Hepatic stellate cell (primary cell): Measurements from ENCODE around the gene THRB.

Experiments
- DNase-seq: peaks from one replicate; pipeline ENCODE4 v3.0.0; 2011; ENCODE audit warnings: low spot score

THRB gene

DNA sequence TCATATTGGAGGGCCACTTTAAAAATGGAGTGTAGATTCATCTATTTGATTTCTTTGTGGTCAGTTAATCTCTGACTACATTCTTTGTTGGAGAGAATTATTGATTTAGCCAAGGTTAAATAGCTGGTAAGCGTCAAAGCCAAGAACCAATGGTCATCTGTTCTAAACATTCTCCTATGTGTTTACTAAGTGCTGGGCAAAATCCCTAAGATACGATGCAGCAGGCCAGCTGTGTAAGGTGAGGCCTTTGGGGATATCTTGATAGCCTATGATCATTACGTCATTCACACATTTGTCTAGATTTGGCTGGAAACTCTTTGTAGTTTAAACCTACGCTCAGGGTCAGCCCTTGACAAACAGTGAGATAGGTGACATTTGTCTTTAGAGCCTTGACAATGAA lies 313.4 kb downstream of the THRB start:
- no peak for DNase-seq

DNA sequence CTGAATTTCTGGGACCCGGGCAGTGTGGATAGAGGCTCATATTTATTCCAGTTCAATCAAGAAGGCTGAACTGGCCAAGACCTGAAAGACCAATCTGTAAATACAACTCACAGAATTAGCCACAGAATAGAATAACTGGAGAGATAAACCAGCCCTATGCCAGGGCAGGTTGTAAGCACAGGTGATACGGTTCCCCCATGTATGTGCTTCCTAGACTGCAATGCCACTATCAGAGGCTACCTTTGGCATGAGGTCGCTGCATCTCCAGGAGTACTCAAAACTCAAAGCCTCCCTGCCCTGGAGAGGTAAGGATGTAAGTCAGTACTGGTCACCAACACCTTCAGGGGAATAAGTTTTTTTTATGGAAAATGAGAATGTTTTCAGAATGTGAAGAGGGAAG lies 314.0 kb downstream of the THRB start:
- no peak for DNase-seq

DNA sequence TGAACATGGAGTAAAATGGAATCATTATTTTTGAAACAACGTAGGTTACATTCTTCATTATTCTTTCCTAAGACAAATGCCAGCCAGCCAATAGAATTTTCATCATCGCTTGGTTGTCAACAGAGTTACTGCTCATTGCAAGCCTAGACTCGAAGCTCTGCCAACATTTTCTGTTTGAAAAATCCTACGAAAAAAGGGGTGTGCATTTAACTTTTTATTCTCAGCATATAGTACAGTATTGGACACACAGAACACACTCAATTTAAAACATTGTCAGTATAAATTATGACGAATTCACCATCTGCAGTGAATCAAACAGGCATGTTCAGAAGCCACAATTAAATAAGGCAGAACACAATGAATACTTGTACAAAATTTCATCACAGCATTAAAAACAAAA lies 317.4 kb downstream of the THRB start:
- no peak for DNase-seq

DNA sequence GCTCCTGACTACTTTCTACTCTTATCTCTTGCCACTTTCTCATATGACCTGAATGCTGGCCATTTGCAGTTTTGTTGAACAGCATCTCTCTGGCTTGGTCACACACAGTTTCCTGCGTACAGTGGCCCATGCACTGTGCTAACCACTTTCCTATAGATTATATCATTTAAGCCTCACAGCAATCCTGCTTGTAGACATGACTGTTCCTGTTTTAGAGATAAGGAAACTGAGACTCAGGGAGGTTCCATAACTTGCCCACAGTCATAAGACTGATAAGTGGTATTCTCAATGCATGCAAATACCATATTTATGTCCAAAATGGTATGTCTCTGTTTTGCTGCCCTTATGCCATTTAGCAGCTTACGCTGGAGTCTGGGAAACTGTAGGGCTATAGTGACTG lies 320.0 kb downstream of the THRB start:
- no peak for DNase-seq

DNA sequence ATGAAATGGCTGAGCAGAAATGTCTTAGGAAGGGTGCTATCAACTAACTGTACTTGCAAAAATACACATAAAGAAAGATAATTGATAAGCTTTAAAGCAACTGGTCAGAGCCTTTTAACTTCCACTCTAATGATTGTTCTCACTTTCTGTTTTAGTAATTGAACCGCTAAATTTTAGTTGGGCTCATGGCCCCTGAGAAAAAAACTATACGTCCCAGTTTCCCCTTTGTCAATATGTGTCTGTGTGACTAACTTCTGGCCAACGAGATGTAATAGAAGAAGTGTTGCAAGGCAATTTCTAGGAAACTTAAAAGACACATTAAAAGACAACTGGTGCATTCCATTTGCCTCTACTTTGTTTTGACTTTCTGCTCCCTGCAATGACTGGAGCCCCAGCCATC lies 325.7 kb downstream of the THRB start:
- no peak for DNase-seq

DNA sequence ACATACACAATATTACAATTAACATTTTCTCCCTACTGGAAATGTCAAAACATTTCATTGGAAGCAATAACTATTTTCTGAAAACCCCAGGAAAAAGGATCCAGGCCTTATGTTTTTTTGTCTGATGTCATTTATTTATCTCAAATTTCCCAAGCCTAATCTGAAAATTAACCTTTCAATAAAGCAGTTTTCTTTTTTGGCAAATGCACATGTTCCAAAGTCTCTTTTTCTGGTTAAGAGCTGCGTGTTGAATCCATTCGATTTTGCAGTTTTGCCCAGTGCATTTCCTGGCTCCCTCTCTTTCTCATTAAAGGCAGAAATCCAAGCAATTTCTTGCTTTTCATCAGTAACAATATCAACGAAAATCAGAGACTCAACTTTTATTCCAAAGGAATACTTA lies 327.2 kb downstream of the THRB start:
- no peak for DNase-seq

DNA sequence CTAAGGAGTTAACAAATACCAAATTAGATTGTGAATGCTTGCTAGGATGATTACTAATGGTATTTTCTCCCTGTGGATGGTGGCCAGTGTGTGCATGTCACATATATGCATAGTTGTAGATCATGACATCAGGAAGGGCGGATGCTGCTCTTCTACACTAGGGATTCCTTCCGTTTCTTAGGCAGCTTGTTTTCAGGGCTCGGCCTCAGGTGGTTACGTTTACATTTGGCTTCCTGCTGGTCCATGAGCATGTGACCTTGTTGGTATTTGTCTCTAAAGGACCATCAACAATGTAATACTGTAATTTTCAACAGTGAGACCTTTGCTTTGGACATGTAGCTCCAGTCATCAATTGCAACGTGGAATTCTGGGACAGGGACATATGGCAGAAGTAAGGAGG lies 328.1 kb downstream of the THRB start:
- no peak for DNase-seq

DNA sequence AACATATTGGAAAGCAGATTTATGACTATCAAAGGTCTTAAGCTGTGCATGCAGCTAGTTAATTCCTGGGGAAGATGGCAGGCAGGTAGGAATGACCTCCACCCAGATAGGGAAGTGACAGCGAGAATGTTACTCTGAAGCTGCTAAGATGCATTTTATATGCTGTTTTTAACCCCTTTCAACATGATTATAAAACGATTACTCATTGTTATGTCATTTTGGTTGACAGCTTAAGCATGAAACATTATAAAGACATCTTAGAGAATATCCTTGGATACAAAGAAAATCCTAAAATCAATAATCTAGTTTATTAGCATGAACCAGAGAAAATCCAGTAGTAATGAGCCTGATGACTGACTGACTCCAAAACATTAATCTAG lies 329.1 kb downstream of the THRB start:
- no peak for DNase-seq

DNA sequence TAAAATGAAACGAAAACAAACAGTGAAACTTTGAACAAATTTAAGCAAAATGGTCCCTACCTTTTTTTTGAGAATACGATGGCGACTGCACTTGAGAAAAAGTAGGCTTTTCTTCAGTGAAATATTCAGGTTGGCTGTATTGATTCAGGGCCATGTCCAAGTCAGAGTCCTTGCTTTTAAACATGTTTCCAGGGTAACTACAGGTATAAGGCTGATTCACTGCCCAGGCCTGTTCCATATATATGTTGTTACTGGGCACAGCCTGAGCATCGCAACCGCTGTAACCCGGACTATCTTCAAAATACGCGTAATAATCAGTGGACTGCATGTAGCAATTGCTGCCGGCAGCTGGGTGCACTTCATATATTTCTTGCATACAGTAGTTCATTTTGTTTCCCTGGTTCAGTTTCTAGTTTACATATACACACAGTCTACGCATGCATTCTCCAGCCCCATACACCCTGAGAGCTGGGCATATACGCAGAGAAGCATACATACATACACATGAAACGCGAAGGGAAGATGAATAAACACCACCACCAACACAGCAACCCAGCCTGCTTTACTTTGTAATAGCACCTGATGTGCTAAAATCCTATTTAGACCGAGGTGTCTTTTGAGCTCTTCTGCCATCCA lies 329.6 kb downstream of the THRB start:
- DNase-seq: no peak

DNA sequence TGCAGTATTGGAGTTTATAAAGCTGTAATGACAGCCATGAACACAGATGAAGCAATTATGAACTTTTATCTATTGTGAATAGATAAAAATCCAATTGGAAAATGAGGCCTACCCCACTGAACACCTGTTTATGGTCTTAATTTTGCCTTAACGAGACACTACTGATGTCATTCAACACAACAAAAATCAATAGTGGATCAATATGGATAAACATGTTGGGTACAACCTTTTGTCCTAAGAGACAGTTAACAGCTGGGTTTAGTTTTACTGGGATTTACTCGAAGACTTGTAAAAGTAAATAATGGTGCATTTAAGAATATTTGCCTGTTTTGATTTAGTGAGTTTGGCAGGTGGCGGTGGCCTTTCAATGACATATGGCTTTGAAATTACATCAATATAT lies 331.7 kb downstream of the THRB start:
- DNase-seq: no peak

DNA sequence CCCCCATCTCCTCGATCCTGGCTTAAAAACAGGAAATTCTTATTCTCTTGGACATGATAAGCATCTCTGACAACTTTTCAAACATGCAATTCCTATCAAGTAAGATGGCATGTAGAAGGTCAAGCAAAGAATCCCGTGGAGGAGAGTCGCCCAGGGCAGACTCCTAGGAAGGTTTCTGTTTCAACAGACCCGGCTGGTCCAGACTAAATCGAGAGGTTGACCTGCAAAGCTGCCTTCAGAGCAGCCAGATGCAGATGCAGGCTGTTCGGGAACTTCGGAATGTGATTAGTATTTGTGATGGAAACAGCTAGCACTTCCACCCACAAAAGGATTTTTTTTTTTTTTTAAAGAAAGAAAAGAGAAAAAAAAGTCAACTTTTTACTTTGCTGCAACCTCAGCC lies 332.8 kb downstream of the THRB start:
- DNase-seq: peak; percentile 8

DNA sequence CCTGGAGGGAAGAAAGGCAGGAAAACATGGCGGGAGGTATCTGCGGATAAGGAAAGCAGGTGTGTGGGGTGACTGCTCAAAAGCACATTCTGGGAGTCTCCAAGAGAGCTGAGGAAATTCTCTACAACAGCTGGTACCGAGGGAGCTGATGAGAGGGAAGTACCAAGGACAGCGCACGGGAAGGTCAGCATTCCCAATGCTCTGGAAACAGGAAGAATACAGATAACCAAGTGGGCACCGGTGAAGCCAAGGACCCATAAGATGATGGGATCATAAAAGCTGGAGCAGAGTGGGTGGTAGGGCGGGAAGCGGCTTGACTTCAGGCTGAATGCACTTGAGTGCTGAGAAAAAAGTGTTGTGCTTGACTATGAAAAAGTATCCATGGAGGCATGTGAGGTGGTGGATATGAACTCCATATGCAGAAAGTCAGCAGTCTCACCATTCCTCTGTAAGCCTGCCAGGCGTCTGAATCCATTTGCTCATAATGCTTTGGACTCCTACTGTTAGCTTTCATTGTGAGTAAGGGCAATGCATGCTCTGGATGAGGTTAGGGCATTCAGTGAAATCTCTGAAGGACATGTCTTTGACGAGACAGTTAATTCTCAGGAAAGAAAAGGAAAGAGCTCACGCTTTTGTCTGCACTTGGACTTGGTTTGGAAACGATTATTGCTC lies 334.1 kb downstream of the THRB start:
- DNase-seq: no peak

DNA sequence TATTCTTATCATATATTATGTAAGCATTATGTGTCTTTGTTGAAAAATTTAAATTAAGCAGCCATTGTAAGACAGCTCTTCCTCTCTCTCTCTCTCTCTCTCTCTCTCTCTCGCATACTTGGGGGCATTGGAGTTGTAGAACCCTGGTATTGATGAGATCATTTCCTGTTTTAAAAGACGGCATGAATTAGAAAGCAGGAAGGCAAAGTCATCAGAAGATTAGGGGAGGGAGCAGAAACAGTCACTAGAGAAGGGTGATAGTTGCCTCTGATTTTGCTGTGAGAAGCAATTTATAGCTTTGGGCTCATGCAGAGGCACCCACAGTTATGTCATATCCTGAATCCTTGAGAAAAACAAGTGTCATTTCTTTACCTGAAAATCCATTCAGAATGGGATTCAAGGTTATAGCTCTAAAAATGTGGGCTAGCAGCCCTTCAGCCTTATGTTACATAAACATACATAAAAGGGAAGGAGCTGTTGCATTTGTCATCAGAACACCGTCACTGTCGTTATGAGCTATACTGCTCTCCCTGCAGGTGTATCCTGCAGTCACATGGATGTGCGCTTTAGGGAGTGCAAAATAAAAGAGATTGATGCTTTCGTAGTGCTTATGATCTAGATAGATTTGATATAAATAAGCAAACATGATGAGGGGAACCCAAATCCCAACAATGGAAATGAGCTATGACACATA lies 335.7 kb downstream of the THRB start:
- no peak for DNase-seq

DNA sequence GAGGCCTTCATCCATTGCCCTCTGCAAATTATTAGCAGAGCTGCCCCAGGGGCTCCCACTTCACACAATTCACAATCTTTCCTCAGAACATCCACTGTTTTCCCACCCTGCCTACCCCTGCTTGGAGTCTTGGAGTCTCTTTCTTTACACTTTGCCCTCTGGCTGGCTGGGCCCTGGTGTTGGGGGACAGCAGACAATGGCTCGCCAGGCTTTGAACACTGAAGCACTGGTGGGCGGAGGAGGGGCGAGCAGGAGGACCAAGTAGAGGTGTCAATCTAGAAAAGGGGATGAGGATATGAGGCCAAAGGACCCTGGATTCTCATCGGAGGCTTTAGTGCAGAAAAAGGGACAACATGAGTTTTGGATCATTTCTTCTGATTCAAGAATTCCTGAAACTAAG lies 337.5 kb downstream of the THRB start:
- no peak for DNase-seq

DNA sequence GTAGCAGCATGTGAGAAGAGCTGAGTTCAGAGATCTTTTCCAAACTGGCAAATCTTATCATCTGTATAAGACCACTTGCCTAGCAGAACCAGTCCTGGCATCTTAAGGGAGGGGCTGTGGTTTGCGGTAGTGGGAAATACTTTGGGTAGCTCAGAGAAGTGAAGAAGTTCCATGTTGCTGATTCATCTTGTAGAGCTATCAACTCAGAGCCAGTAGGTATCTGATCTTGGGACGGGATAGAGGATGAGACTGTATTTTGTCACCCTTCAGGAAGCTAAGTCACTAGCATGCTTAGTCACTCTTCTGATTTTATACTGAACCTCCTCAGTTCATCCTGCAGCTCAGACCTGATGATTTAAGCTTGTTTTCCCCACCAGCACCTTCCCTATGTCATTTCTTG lies 338.2 kb downstream of the THRB start:
- DNase-seq: peak; percentile 38

DNA sequence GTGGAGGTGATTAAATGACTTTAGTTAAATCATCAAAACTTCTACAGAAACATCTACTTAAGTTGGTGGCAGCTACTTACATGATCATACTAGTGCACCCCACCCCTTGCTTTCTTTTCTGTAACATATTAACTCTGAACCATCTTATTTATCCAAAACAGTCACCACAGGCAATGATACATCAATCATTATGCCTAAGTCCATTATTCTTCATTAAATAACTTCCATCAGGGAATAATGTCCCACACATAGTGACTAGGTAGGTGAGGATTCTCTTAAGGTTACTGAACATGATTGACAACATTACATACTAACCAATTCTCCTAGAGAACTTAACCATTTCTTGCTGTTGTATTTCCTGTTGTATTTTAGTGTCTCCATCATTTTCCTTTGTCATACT lies 339.4 kb downstream of the THRB start:
- DNase-seq: no peak

DNA sequence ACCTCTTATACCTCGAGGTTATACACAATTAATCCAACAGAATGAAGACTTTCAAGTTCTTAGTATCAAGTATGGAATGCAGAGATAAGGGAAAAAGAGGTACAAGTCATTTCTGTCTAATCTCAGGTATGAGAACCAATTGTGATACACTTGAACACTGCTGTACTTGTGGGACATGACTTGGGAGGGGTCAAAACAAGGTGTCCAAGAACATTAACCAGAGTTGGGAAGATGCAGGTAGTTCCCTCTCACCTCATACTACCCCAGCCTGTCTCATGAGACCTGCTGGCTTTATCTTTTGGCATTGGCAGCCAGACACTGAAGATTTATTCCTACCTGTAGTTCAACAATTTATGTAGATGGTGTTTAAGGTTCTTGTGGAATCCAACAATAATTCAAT lies 339.9 kb downstream of the THRB start:
- no peak for DNase-seq

DNA sequence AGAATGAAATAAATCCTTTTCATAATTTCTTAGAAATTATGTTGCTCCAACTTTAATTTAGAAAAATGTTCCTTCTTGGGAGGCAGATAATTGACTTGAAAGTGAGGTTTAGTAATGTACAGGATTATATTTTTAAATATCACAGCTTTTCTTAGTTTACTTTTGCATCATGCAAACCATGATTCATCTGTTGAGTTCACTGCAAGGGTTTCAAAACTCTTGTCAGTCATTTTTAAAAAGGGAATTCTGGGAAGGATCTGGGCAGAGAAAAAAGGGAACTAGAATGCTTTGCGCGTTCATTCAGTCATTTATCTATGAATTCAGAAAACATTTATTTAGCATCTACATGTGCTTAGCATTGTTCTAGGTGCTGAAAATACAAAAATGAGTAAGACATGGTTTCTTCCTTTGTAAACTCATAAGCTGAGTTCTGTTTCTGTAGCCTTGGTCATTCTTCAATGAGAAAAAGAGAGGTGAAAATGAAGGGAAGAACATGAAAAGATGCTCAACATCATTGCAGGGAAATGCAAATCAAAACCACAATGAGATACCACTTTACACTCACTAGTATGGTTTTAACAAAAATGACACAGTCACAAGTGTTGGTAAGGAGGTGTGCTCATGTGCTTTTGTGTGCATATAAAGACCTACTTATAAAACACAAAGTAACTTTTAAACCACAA lies 340.5 kb downstream of the THRB start:
- no peak for DNase-seq

DNA sequence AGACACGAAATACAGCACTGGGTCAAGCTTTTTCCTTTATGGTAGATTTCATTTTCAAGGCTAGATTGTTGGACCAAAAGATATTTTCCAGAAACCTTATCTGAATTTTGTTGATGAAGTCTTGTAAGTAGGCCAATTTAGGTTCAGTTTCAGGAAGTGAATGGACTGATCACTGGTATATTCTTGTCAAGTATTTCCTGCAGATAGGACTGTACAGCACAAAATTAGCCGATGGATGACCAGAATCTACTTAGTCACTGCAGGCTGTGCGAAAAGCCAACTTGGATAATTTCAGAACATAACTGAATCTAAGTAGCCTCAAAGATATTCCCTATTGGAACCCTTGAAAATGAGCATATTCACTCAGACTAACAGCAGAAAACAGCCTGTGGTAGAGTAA lies 343.1 kb downstream of the THRB start:
- no peak for DNase-seq

DNA sequence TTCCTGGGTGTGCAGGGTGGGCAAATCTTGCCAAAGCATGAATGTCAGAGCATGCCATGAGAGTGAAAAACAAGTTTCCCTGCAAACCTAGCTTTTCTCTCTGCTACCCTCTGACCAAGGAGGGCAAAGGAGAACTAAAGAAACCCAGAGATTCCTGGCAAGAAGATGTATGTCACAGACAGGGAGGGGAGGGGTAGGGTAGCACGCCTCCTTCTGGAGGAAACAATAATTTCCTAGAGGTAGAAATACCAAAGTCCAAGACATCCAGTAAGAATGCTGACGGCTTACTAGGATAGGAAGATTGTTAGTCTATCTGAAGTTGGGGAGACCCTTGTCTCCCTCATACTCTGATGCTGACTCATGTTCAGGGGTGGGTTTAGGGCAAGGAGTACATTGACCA lies 345.6 kb downstream of the THRB start:
- DNase-seq: no peak

DNA sequence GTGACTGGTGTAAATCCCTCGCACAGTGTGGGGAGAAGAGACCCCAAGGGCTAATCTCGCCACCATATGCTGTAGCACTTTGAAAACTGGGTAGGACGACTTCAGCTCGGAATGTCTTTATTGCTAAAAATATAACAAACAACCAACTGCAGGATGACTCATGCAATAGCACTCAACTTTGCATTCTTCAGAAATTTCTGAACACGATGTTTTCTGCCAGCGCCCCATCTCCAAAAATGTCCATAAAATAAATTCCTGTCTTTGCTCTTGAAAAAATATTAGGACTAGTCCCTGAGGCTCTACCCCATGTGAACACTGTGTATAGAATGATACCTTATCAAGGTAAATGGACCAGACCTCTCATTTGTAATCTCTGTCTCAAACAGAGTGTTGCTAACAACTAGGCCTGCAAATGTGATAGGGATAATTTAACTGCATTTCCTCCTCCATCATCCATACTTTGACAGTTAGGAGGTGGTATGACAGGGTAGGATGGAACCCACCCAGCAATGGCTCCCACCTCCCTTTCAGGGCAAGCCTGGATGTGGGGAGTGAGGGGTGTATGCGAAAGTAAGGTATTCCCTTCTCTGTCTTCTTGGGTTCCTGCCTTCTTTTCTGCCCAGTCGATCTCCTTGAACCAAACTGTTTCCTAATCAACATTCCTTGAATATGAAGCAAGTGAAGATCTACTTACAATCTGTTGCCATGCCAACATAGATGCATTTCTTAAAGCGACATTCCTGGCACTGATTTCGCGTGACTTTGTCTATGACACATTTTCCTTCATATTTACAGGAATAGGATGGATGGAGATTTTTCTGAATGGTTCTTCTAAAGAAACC lies 348.4 kb downstream of the THRB start:
- peak; percentile 63 for DNase-seq

DNA sequence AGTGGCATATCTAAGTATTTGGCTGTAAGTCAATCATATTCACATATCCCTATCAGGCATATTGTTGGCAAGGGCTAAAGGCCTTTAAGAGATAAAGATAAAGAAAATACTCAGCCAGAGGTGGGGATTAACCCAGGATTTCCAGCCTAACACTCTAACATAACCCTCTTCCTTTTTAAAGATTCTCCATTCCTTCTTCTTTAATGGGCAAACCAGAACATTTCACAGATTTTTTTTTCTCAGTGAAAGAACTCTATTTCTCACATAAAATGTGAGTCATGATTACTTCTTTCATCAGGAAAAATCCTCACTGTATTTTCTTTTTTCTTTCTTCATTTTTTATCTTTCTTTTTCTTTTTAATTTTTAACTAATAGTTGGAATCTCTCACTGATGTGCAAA lies 349.2 kb downstream of the THRB start:
- no peak for DNase-seq
